Breast epithelium (tissue), 4 donors: ENCODE results near the gene RNASEH1. TPM values are rescaled to one million over a fixed set of nuclear protein-coding genes. Genes with fewer than 3 reads are reported as not detected.

ENCODE experiments used
- DNase-seq, 2 donors: peaks; one replicate each; pipeline ENCODE4 v3.0.0-alpha.2; 2019; ENCODE audit warnings: low spot score in 2 of 2
- H3K27ac ChIP-seq, 2 donors: fragments of 200-600 bp; sonication (generic) in 1 of 2; one replicate each; pipeline ENCODE4 v1.5.1; 2016 to 2019; ENCODE audit warnings: mild to moderate bottlenecking in 1 of 2
- H3K27me3 ChIP-seq, 2 donors: fragments of 200-600 bp; sonication (generic) in 1 of 2; one replicate each; pipeline versions ENCODE4 v1.5.1 to v1.6.0; 2017 to 2019; ENCODE audit warnings: control low read depth in 1 of 2, mild to moderate bottlenecking in 1 of 2
- H3K36me3 ChIP-seq: fragments of 200-600 bp; one replicate; pipeline ENCODE4 v1.5.1; 2019
- H3K4me1 ChIP-seq, 2 donors: fragments of 200-600 bp; sonication (generic); one replicate each; pipeline ENCODE4 v1.5.1; 2016 to 2019; ENCODE audit warnings: control low read depth in 1 of 2
- H3K4me3 ChIP-seq, 3 donors: fragments of 200-600 bp; sonication (generic); 1 replicate in 2 of 3; 2 replicates in 1 of 3; pipeline ENCODE4 v1.5.1; 2016 to 2019; ENCODE audit warnings: mild to moderate bottlenecking in 3 of 3, moderate library complexity in 2 of 3
- H3K9me3 ChIP-seq, 2 donors: fragments of 200-600 bp; sonication (generic) in 1 of 2; one replicate each; pipeline ENCODE4 v1.5.1; 2016 to 2019; ENCODE audit warnings: control low read depth in 1 of 2
- POLR2A ChIP-seq: fragments of 450-650 bp; IDR thresholded peaks from one replicate; pipeline ENCODE4 v1.6.1; 2016; ENCODE audit warnings: antibody characterized with exemption, mild to moderate bottlenecking, moderate library complexity
- POLR2AphosphoS5 ChIP-seq, 3 donors: sonication (generic); formaldehyde crosslinking; IDR thresholded peaks; one replicate each; pipeline ENCODE4 v1.6.1; 2017; ENCODE audit warnings: antibody characterized with exemption in 3 of 3
- intact Hi-C: fragments of 100-400 bp; cut with DNase I; formaldehyde crosslinking; loops from one replicate; pipeline ENCODE4 v1.15.1; 2023; ENCODE audit warnings: low total_unique reads
- total RNA-seq, 3 donors: library from RNA; depleted of rRNA; stranded (reverse); fragments of >200 nt; gene quantifications; one replicate each; pipeline ENCODE4 v1.1.0, GENCODE V29; 2016
- TF ChIP-seq, protein P1 (sequence below), 3 donors: fragments of 450-650 bp; IDR thresholded peaks; one replicate each; pipeline ENCODE4 v1.5.1; 2016 to 2017; ENCODE audit warnings: antibody characterized with exemption in 3 of 3, mild to moderate bottlenecking in 3 of 3, moderate library complexity in 3 of 3

The RNASEH1 gene
- total RNA-seq, 3 donors from 2014 or later = 17.3 to 22.1 (median 21.0) TPM

DNA sequence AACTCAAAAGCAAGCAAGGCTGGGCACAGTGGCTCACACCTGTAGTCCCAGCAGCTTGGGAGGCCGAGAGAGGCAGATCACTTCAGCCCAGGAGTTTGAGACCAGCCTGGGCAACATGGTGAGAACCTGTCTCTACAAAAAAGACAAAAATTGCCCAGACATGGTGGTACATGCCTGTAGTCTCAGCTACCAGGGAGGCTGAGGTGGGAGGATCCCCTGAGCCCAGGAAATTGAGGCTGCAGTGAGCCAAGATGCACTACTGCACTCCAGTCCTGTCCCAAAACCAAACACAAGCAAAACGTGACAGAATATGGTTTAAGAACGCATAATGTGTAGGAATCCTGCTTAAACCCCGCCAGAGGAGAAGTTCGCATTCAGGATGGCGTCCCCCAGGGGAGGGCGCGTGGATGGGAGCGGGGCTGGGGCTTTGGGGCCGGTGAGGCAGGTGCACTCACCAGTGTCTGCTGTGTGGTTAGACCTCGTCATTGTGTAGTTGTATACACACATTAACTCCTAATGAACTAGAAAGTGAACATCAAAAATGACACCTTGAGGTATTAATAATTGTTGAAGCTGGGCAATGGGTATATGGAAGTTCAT is 42.2 kb upstream of the RNASEH1 start:
- no peaks in the 10 kb centered on the region for H3K4me1 ChIP-seq
- no peak overlapping the region for H3K27ac ChIP-seq
- no peak overlapping the region for H3K4me3 ChIP-seq
- no peaks in the 10 kb centered on the region for H3K36me3 ChIP-seq
- TF ChIP-seq, protein P1, sequence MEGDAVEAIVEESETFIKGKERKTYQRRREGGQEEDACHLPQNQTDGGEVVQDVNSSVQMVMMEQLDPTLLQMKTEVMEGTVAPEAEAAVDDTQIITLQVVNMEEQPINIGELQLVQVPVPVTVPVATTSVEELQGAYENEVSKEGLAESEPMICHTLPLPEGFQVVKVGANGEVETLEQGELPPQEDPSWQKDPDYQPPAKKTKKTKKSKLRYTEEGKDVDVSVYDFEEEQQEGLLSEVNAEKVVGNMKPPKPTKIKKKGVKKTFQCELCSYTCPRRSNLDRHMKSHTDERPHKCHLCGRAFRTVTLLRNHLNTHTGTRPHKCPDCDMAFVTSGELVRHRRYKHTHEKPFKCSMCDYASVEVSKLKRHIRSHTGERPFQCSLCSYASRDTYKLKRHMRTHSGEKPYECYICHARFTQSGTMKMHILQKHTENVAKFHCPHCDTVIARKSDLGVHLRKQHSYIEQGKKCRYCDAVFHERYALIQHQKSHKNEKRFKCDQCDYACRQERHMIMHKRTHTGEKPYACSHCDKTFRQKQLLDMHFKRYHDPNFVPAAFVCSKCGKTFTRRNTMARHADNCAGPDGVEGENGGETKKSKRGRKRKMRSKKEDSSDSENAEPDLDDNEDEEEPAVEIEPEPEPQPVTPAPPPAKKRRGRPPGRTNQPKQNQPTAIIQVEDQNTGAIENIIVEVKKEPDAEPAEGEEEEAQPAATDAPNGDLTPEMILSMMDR (IDR thresholded peaks at IDR 0.05) = no peak
- no peak for TF ChIP-seq POLR2AphosphoS5 (IDR thresholded peaks at IDR 0.05)
- no peaks in the 10 kb centered on the region for H3K9me3 ChIP-seq
- no peak for DNase-seq
- no peaks in the 10 kb centered on the region for H3K27me3 ChIP-seq
- intact Hi-C loops = no loop called here

DNA sequence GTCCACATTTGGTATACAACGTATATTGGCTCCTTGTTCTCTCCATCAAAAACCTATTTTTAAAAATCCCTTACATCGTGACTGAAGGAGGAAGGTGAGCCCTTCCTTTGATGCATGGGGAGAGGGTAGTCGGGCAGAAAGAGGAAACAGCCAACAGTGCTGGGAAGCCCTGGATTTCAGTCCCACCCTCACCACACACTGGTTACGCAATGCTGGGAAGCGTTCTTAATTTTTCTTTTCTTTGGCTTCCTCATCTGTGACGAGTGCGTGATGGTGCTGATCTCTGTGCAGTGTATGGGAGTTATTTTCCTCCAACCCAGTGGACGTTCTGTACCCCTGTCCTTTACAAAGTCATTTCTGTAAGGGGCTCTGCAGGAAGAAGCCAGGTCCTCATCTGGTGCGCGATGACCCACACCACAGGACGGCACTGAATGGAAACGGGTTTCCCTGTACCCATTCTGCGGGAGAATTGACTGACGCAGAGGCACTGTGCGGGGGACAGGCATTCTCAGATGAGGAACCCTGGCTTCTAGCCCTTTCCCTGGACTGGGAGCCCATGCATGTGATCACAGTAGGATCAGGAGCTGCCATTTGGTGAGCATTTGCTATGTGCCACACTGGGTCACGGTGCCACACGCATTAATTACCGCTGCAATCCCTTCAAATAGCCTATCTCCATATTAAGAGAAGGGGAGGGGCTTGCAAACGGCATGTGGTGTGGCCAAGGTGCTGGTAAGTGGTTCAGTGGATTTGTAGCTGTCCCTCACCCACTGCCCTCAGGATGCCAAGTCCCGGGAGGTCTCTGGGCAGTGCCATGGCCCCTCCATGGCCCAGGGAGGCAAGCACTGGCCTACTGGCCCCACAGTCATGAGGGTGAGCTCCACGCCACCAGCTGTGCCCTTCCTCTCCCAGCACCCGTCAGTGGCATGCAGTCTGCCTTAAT is 41.0 kb upstream of the RNASEH1 start:
- H3K4me3 ChIP-seq = no peak overlapping the region
- H3K4me1 ChIP-seq = no peaks in the 10 kb centered on the region
- no peaks in the 10 kb centered on the region for H3K9me3 ChIP-seq
- no peaks in the 10 kb centered on the region for H3K36me3 ChIP-seq
- no peaks in the 10 kb centered on the region for H3K27me3 ChIP-seq
- TF ChIP-seq POLR2A (no peak), POLR2AphosphoS5 (IDR thresholded peaks at IDR 0.05) (no peak)
- intact Hi-C loops = no loop called here
- no peak for DNase-seq
- no peak overlapping the region for H3K27ac ChIP-seq

DNA sequence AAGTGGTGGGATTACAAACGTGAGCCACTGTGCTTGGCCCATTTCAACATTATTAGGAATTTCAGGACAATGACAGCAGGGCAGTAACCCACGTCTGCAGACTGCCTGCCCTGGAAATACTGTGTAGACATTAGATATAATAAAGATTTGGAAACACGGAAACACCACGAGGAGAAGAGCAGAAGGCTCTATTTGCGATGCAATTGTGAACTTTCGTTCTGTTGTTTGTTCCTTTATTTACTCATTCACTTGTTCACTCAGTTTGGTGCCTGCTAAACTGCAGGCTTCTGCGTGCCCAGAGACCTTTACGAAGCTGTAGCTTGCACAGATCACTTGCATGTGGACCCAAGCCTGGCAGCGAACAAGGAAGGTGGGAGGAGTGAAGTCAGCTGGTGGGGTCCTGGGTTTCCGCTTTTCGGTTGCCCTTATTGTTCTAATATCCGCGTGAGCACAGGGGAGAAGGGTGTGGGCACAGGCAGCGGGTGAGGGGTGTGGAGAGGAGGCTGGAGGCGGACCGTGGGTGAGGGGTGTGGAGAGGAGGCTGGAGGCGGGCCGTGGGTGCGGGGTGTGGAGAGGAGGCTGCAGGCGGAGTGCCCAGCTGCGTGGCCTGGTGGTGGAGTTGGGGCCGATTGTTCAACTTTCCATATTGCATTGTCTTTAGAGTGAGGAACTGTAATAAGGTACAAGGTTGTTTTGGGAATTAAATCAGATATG is 40.2 kb upstream of the RNASEH1 start:
- no peaks in the 10 kb centered on the region for H3K36me3 ChIP-seq
- no peaks in the 10 kb centered on the region for H3K4me1 ChIP-seq
- intact Hi-C loops = no loop called here
- no peaks in the 10 kb centered on the region for H3K9me3 ChIP-seq
- H3K27ac ChIP-seq = no peak overlapping the region
- TF ChIP-seq POLR2AphosphoS5 (IDR thresholded peaks at IDR 0.05) (no peak), POLR2A (no peak)
- TF ChIP-seq, protein P1 (IDR thresholded peaks at IDR 0.05) = no peak
- no peaks in the 10 kb centered on the region for H3K27me3 ChIP-seq
- H3K4me3 ChIP-seq = no peak overlapping the region
- no peak for DNase-seq

DNA sequence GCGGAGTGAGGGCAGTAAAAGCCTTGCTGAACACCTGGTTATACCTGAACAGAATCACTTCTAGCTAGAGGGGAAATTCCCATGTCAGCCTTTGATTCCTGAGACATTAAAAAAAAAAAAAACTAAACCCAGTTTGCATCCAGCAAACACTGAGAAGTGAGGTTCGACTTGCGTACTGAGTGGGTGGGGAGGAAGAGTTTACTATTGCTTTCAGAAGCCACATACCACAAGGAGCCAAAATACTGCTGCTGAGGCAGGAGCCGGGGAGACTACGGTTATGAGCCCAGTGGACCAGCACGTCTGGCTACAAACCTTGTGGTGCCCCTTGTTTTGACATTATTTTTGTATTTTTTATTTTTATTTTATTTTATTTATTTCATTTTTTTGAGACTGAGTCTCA is 39.4 kb upstream of the RNASEH1 start:
- intact Hi-C loops = no loop called here
- TF ChIP-seq POLR2A (no peak), POLR2AphosphoS5 (IDR thresholded peaks at IDR 0.05) (no peak)
- TF ChIP-seq, protein P1 (IDR thresholded peaks at IDR 0.05) = no peak
- Histone ChIP-seq H3K27ac (no peak overlapping the region), H3K27me3 (no peaks in the 10 kb centered on the region), H3K4me3 (no peak overlapping the region), H3K36me3 (no peaks in the 10 kb centered on the region), H3K9me3 (no peaks in the 10 kb centered on the region), H3K4me1 (no peaks in the 10 kb centered on the region)
- no peak for DNase-seq

DNA sequence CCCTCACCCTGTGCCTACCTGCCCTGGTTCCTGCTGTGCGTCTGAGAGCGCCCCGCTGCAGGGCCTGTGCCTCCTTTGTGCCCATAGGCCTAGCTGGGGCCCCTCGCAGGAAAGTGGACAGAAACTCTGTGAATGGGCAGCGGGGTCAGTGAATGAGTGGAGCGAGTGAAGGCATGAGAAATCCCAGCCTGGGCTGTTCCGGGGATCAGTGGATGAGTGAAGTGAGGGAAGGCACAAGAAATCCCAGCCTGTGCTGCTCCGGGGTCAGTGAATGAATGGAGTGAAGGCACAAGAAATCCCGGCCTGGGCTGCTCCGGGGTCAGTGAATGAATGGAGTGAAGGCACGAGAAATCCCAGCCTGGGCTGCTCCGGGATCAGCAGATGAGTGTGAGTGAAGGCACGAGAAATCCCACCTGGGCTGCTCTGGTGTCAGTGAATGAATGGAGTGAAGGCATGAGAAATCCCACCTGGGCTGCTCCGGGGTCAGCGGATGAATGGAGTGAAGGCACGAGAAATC is 38.8 kb upstream of the RNASEH1 start:
- no peaks in the 10 kb centered on the region for H3K9me3 ChIP-seq
- no peak for TF ChIP-seq POLR2AphosphoS5 (IDR thresholded peaks at IDR 0.05)
- TF ChIP-seq POLR2A = no peak
- TF ChIP-seq, protein P1 (IDR thresholded peaks at IDR 0.05) = no peak
- H3K4me1 ChIP-seq = no peaks in the 10 kb centered on the region
- no peak for DNase-seq
- no peaks in the 10 kb centered on the region for H3K27me3 ChIP-seq
- no peaks in the 10 kb centered on the region for H3K36me3 ChIP-seq
- H3K4me3 ChIP-seq = no peak overlapping the region
- intact Hi-C loops = no loop called here
- no peak overlapping the region for H3K27ac ChIP-seq
